GM21381 (cell line): ENCODE data around the gene GRIK3.

Experiments
- ATAC-seq: cut with Tn5 transposase; IDR thresholded peaks from one replicate; pipeline ENCODE4 v1.9.1; 2021; ENCODE audit warnings: mild to moderate bottlenecking, moderate library complexity; ENCODE audit not compliant: unreplicated experiment

Gene GRIK3

DNA sequence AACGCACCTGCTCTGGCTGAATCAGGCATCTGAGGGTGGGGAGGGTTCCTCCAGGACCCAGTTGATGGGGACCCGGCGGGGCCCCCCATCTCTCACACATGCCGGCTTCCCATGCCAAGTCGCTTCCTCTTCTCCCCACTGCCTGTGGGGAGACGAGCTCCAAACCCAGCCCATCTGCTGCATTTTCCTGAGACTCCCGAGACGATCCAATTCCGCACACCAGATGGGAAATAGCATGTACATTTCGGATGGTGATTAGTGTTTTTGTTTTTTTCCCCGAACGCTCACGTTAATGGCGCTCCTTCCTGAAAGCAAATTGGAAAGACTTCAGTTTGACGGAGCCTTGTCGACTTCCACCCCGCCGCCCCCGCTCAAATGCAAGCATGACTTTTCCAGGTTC lies 13.2 kb upstream of the GRIK3 start:
- no peak for ATAC-seq

DNA sequence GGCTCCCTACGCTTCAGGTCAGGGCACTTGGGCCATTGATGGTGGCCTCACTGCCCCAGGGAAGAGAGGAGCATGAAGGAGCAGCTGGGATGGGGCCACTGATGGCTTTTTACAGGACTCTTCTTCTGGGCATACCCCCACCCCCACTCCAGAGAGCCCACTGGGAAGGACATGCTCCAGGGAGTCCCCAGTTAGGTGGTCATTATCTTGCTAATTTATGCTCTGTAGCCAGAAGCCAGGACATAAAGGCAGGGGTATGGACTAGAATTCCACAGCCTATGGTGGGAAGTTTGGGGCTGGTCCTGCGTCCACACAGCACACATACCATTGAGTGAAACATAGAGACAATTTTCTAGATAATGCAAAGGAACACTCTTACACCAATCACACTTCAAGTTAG lies 8.8 kb upstream of the GRIK3 start:
- ATAC-seq, result no peak

DNA sequence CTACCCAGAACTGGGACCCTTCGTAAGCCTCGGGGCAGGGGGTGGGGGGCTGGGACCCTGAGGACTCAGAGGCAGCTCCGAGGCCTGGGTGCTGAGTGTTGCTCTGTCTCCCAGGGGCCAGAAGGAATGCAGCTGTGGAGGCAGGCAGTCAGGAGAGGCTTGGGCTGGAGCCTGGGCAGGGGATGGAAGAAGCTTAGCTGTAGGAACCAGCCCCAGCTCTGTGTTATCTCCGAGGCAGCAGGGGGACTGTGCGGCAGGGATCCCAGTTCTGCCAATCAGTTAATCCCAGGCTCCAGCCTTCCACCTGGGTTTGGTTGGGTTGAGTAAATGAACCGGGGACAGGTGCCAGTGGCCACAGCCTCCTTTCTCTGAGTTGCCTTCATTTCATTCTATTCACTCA lies 8.2 kb upstream of the GRIK3 start:
- no peak for ATAC-seq

DNA sequence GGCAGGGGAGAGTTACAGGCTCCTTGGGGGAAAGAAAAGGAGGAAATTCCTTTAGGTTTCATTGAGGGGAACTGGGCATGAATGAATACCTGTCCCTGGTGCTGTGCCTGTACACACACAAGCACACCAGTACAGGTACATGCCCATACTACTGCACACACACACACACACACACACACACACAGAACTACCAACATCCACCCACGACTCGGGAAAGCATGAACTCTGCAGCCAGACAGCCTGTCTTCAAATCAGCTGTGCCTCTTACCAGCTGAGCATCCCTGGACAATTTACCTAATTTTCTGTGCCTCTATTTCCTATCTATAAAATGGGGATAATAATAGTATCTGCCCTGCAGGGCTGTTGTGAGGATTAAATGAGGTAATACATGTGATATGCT lies 7.2 kb upstream of the GRIK3 start:
- no peak for ATAC-seq

DNA sequence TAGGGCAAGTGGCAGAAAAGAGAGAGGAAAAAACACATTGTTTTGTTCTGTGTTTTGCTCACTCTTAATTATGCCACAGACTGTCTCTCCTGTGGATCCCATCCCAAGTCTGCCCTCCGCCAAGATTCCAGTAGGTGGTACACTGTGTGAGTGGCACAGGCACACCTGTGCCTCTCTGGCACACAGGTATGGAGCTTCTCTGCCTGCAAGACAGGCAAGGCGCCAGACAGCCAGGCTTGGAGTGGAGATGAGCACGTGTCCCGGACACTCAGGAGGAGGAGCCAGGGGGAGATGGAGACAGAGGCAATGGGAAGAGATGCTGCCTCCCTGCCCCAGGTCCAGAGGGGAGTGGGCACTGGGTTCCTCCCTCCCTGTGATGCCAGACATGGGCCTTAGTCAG lies 6.5 kb upstream of the GRIK3 start:
- ATAC-seq, result no peak

- ATAC-seq, result no peak
Measured at GRCh38 chr1:37040261-37040660, 5.9 kb upstream of the GRIK3 start.

GRCh38 chr1:37038227-37039093 lies 4.1 kb upstream of the GRIK3 start:
- no peak for ATAC-seq

DNA sequence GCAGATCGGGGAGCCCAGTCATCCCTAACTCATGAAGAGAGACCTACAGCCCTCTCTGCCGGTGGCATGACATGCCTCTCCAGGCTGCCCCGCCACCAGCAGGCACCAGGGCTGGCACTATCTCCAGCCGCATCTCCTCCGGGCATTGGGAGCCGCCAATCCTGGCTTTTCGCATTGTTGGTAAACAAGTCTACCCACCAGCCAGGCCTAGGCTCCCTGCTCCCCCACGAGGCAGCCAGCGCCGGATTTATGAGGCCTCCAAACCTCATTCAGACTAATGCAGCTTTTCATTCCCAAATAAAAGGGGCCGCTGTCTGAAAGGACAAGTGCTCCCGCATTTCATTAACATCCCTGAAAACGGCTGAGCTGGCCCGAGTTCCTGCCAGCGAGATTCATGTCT lies 3.4 kb upstream of the GRIK3 start:
- no peak for ATAC-seq

- no peak for ATAC-seq
Measured at GRCh38 chr1:37036667-37037053, 2.3 kb upstream of the GRIK3 start.

DNA sequence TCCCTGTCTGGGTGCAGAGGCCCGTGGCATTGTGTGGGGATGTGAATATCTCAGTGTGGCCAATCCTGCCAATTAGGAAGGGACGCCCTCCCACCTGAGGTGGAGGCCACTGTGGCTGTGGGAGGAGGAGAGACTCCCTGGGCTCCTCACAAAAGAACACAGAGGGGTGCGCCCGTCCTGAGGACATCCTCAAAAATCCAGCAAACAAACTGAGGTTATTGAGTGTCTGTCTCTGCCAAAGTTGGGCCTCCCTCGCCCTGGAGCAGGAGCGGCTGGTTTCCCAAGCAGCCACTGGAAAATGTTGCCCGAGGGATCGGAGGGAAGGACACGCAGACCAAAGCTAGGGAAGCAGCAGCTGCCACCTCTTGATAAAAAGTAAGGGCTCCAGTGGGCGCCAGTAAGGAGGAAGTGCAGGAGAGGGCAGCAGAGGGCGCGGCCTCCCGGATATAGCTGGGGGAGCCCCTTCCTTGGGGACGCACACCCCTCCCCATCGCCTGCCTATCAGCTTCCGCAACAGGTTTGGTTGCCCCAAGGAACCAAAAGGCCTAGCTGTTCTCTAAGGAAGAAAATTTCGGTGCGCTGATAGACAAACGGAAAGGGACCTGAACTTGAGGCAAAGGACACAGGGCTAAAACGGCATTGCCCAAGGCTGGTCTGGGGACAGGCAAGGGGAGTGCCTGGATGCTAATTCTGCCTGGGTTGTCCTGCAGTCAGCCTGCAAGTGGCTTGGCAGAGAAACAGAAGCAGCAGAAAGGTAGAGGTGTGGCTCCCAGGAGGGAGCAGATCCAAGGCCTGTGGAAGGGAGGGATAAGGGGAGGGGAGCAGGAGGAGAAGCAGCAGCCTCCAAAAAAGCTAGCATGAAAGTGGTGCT lies 1.7 kb upstream of the GRIK3 start:
- no peak for ATAC-seq

DNA sequence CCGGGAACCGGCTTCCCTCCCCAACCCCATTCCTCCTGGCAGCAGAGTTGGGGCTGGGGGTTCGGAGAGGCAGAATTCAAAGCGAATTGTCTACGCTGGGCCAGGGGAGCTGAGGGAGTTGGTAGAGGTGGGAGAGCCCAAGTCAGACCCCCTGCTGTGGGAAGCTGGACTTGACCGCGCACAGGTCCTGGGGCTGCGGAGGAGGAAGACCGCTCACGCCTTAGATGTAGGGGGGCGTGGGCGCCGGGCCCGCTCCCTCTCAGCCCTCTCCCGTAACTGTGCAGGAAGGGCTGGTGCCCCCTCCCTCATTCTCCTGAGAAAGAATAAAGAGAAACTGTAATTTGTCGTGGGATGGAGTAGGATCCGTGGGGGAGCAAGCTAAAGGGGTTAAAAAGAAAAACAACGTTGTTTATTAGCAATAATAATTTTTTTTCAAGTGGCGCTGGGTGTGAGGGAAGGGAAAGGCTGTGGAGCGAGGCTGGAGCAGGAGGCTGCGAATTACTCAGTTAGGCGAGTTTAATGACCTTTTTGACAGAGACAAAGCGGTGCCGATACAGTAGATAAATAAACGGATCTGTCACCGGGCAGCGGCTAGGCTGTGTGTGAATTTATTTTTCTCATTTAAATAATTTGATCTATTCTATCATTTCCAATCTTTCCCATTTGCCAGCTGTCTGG lies 838 bp upstream of the GRIK3 start:
- ATAC-seq, result no peak

DNA sequence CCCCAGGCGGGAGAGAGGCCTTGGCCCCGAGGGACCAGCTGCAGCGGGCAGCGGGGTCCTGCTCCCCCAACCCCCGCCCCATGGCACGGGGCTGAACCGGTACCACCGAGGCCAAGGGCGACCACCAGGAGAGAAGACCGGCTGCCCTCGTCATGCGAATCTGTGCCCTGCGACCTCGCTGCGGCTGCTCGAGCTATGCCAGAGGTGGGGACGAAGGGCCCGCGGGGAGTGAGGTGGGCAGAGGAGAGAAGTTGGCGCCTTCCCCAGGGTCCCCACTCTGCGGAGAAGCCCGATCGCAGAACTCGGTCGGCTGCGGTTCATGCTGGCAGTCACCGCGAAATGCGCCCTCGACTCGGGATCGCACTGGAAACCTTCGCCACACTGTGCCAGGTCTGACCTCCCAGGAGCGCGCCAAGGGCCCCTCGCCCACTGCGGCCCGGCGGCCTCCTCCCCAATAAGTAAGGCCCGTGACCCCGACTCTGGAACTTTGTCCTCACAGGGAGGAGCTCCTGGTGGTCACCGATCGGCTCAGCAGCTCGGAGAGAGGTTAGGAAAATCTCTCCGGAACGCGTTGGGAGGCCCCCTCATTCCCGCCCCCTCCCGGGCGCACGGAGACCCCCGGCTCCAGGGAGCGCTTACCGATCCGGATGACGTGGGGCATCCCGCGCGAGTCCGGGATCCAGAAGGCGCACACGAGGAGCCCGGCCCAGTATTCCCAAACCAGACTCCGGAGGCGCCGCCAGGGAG lies 787 bp downstream of the GRIK3 start:
- no peak for ATAC-seq

DNA sequence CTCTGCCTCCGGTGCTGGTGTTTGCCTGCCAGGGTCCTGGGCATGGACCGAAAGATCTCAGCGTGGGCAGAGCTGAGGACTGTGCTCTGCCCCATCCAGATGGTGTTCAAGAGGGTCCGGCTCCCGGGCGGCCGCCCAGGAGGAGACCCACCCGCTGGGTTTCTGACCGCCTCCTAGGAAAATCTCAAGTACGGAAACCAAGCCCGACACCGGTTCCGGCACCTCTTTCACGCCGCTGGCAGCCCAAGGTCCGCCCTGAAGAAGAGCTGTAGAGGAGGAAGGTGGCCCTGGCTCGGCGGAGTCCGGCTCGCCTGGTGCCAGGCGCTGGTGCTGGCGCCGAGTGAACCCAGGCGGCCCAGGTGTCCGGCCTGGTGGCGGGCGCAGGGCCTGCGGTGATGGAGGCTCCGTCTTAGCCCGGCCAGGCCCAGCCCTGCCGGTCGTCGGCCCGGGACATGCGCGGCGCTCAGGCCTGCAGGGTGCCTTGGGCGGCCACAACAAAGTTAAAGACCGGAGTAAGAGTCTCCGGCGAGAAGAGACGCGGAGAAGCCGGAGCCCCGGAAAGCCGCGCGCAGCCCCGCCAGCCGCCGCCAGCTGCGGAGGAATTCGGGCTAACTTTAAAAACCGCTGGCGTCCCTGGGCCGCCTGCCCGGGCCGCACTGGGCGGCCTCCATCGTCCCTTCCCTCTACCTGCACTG lies 1.5 kb downstream of the GRIK3 start:
- no peak for ATAC-seq

DNA sequence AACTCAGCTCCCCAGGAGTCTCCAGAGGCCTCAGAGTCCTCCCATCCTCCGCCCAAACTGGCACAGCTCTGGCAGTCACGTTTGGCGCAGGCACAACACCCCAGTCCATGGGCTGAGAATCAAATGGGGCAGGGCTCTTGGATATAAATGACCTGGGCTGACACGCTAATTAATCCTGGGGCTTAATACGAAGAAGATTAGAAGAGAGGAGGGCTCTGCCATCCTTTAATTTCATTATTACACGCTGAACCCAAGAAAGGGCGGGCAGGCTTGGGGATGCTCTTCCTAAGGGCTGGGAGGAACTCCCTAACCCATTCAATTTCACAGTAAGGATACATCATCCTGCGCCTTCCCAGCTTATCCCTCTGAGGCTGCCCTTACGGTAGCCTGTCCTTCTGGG lies 2.4 kb downstream of the GRIK3 start:
- ATAC-seq, result no peak

- ATAC-seq, result no peak
Measured at GRCh38 chr1:37031429-37031828, 2.9 kb downstream of the GRIK3 start.

- no peak for ATAC-seq
Measured at GRCh38 chr1:37028981-37029617, 5.2 kb downstream of the GRIK3 start.

DNA sequence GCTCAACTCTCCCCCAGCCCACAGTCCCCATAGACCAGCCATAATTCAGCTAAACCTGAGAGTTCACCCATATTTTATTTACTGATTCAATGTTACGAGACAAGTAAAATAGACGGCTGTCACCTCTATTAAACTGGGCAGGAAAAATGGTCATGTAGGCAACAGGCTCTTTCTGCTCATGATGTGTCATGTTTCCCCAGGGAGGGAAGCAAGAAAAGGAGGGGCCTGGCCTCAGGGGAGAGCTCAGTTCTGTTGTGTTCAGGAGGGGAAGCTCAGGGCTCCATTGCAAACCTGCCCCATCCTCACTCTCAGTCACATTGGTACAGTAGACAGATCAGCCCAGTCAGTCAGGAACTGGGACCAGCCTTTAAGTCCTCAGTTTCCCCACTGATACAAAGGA lies 12.8 kb downstream of the GRIK3 start:
- ATAC-seq, result no peak

DNA sequence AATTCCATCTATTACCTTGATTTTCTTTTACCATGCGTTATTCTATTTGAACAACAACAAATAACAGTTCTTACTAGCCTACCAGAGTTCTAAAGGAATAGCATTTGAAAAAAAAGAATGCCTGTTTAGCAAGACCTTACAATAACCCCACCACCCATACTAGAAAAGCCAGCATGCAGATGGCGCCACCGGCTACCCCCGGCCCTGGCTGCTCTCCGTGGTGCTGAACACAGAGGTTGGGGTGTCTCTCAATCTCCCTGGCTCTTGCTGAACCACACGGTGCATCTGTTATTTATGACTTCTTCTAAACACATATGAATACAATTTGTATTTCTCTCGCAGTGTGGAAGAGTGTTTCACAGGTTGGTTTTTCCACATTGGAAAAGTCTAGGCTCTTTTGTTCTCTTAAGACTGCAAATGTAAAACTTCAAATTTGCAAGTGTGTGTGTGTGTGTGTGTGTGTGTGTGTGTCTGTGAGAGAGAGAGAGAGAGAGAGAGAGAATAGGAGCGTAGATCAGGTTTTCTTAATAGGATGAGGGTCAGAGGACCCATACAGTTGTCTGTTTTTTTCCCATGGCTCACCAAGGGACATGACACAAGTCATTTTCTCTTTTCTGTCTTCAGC lies 13.6 kb downstream of the GRIK3 start:
- no peak for ATAC-seq

DNA sequence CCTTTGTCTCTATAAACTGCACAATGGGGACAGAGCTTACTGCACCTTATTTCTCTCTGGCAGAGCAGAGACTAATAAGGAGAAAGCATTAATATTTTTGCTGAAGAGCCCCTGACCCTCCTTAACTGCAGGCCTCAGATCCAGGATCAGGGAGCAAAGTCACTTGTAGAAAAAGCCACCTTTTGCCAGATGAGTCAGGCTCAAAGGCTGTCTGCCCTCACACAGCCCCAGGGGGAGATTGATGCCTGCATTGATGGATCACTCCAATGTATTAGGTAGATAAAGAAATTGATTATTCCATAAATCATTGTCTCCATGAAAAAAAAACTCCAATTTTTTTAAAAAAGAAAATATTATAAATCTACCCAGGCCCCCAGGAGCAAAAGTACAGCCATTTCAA lies 15.8 kb downstream of the GRIK3 start:
- ATAC-seq, result no peak
